GM12878 (cell line): ENCODE data around the gene CAPSL. TPM values are rescaled to one million over a fixed set of nuclear protein-coding genes. Genes with fewer than 3 reads are reported as not detected.

ENCODE experiments used
- ATAC-seq: fragments of 200-7000 bp; cut with Tn5 transposase; 3 replicates; pipeline ENCODE4 v1.9.1; 2020; ENCODE audit warnings: mild to moderate bottlenecking, moderate library complexity
- BruUV-seq: library from RNA; stranded (reverse); fragments of 400-500 nt; replicated peaks from 2 replicates; lab custom pipeline; 2021; lab: Mats Ljungman, UMichigan
- CTCF ChIA-PET: fragments of 300-600 bp; sonication (Branson Sonifier 250); formaldehyde crosslinking; extraction: SDS; loops from one replicate; lab custom pipeline; 2021; ENCODE audit warnings: inconsistent platforms; lab: Yijun Ruan, JAX
- POLR2A ChIA-PET: fragments of 350-600 bp; formaldehyde crosslinking; extraction: SDS; loops from one replicate; lab custom pipeline; 2021; ENCODE audit warnings: inconsistent platforms; lab: Charles Lee
- RAD21 ChIA-PET: fragments of 300-600 bp; sonication (Branson Sonifier 250); formaldehyde crosslinking; loops from one replicate; lab custom pipeline; 2023; ENCODE audit warnings: antibody characterized with exemption; ENCODE audit not compliant: unreplicated experiment; lab: Charles Lee
- SMC1A ChIA-PET: fragments of 300-600 bp; sonication (Branson Sonifier 250); formaldehyde crosslinking; loops from one replicate; lab custom pipeline; 2023; ENCODE audit not compliant: unreplicated experiment, uncharacterized antibody; lab: Charles Lee
- DNase-seq: peaks from one replicate; pipeline ENCODE4 v3.0.0-alpha.2; 2011; ENCODE audit warnings: low read depth, low spot score
- FAIRE-seq: peaks from 3 replicates; lab custom pipeline; 2011; peaks lifted over from hg19 to GRCh38; lab: Jason Lieb, UNC
- H2AFZ ChIP-seq: 2 replicates; pipeline ENCODE4 v1.6.0; 2011; ENCODE audit warnings: low read depth, low read length, control low read depth; ENCODE audit not compliant: control insufficient read depth
- H3K27ac ChIP-seq: 2 replicates; pipeline ENCODE4 v1.5.1; 2011; ENCODE audit warnings: control low read depth; ENCODE audit not compliant: control insufficient read depth, insufficient read depth
- H3K27me3 ChIP-seq, 2 experiments: replicated peaks in 1 of 2; 2 replicates each; pipeline versions ENCODE4 v1.6.0 to v1.6.1; 2011; ENCODE audit warnings: low read length in 1 of 2; ENCODE audit not compliant: control insufficient read depth in 2 of 2, insufficient read depth in 2 of 2
- H3K36me3 ChIP-seq, 2 experiments: 2 replicates each; pipeline ENCODE4 v1.5.1; 2011; ENCODE audit warnings: low read length in 1 of 2; ENCODE audit not compliant: control insufficient read depth in 2 of 2, insufficient read depth in 2 of 2
- H3K4me1 ChIP-seq: 2 replicates; pipeline ENCODE4 v1.6.1; 2011; ENCODE audit warnings: mild to moderate bottlenecking, low read length, moderate library complexity, mixed read lengths; ENCODE audit not compliant: control insufficient read depth, insufficient read depth
- H3K4me2 ChIP-seq: 2 replicates; pipeline ENCODE4 v1.6.0; 2011; ENCODE audit warnings: control low read depth; ENCODE audit not compliant: control insufficient read depth, insufficient read depth
- H3K4me3 ChIP-seq: fragments of 200-600 bp; sonication (generic); 2 replicates; pipeline ENCODE4 v1.5.1; 2016
- H3K79me2 ChIP-seq: 2 replicates; pipeline ENCODE4 v1.6.0; 2011; ENCODE audit warnings: low read length; ENCODE audit not compliant: control insufficient read depth, insufficient read depth
- H3K9ac ChIP-seq: 2 replicates; pipeline ENCODE4 v1.8.0; 2011; ENCODE audit warnings: low read length, control low read depth, mixed read lengths; ENCODE audit not compliant: control insufficient read depth, insufficient read depth
- H3K9me3 ChIP-seq: replicated peaks from 3 replicates; pipeline ENCODE4 v1.5.1; 2011; ENCODE audit warnings: mild to moderate bottlenecking, low read length; ENCODE audit not compliant: control insufficient read depth, insufficient read depth
- H4K20me1 ChIP-seq: 2 replicates; pipeline ENCODE4 v1.6.0; 2011; ENCODE audit not compliant: control insufficient read depth, insufficient read depth
- CTCF ChIP-seq, 3 experiments: IDR thresholded peaks in 2 of 3; conservative IDR thresholded peaks in 1 of 3; 2 replicates each; pipeline ENCODE4 v1.5.1; 2011; ENCODE audit warnings: low read depth in 3 of 3, low read length in 3 of 3, mild to moderate bottlenecking in 3 of 3, control low read depth in 2 of 3, moderate library complexity in 2 of 3, inconsistent platforms in 1 of 3, mixed read lengths in 1 of 3; ENCODE audit not compliant: control insufficient read depth in 2 of 3, insufficient read depth in 1 of 3; ENCODE audit errors: extremely low read depth in 1 of 3
- EED ChIP-seq: sonication (generic); IDR thresholded peaks from 2 replicates; pipeline ENCODE4 v1.6.1; 2016; ENCODE audit warnings: antibody characterized with exemption, low read depth
- IKZF1 ChIP-seq: fragments of 450-650 bp; conservative IDR thresholded peaks from 2 replicates; pipeline ENCODE4 v1.6.1; 2017; ENCODE audit warnings: antibody characterized with exemption, mild to moderate bottlenecking
- NFYB ChIP-seq: IDR thresholded peaks from 2 replicates; pipeline ENCODE4 v1.6.1; 2011; ENCODE audit warnings: low read depth, mild to moderate bottlenecking, low read length, improper control_type of control experiment, moderate library complexity; ENCODE audit not compliant: insufficient read depth
- NR2C2 ChIP-seq: IDR thresholded peaks from 2 replicates; pipeline ENCODE4 v1.6.1; 2011; ENCODE audit warnings: borderline replicate concordance, low read depth; ENCODE audit not compliant: control insufficient read depth, insufficient read length
- RAD21 ChIP-seq: IDR thresholded peaks from 2 replicates; pipeline ENCODE4 v1.6.1; 2011; ENCODE audit warnings: mild to moderate bottlenecking, low read depth, low read length, moderate library complexity; ENCODE audit not compliant: insufficient read depth
- SMC3 ChIP-seq: IDR thresholded peaks from 2 replicates; pipeline ENCODE4 v1.6.1; 2011; ENCODE audit warnings: low read length, improper control_type of control experiment, borderline replicate concordance
- SREBF2 ChIP-seq: IDR thresholded peaks from 2 replicates; pipeline ENCODE4 v1.6.1; 2012; ENCODE audit warnings: mild to moderate bottlenecking, low read length
- YBX1 ChIP-seq: fragments of 450-650 bp; IDR thresholded peaks from 2 replicates; pipeline ENCODE4 v1.6.1; 2016; ENCODE audit warnings: antibody characterized with exemption
- ZNF384 ChIP-seq: IDR thresholded peaks from 2 replicates; pipeline ENCODE4 v1.6.1; 2012; ENCODE audit warnings: low read depth, mild to moderate bottlenecking, low read length, improper control_type of control experiment, borderline replicate concordance
- ZNF687 ChIP-seq: fragments of 450-650 bp; IDR thresholded peaks from 2 replicates; pipeline ENCODE4 v1.6.1; 2017; ENCODE audit warnings: mild to moderate bottlenecking, moderate library complexity
- WGBS: methylation state at CpG from one replicate; pipeline ENCODE4 v1.1.6; 2016; ENCODE audit warnings: low lambda C conversion rate; ENCODE audit not compliant: insufficient replicate concordance, insufficient coverage; ENCODE audit errors: missing lambda C conversion rate; 5-methylcytosine and 5-hydroxymethylcytosine counted together
- in situ Hi-C: fragments of 300-500 bp; cut with MboI; formaldehyde crosslinking; loops from 9 replicates; pipeline ENCODE4 v1.14.3; 2018; ENCODE audit warnings: mixed read lengths
- intact Hi-C: fragments of 100-400 bp; cut with micrococcal nuclease; formaldehyde crosslinking; loops from one replicate; pipeline ENCODE4 v1.14.2; 2022; ENCODE audit not compliant: unreplicated experiment
- polyA plus RNA-seq, 11 experiments: library from polyadenylated mRNA; depleted of rRNA in 4 of 11; unstranded in 6 of 11; stranded (reverse) in 5 of 11; fragments of >200 nt; fragmentation: Nextera tagmentation in 4 of 11; fragmentation: Illumina TruSeq in 1 of 11; extraction: Ambion mirVana in 4 of 11; extraction: Trizol in 1 of 11; gene quantifications; 1 replicate in 1 of 11; 2 replicates in 10 of 11; pipeline versions ENCODE4 v1.2.1 to v1.2.3, GENCODE V29; 2011 to 2016; ENCODE audit warnings: inconsistent platforms in 2 of 11, missing spikeins in 2 of 11, low read depth in 1 of 11
- total RNA-seq, 4 experiments: library from RNA; depleted of rRNA in 3 of 4; stranded (reverse); fragments of >200 nt in 3 of 4; fragmentation: Illumina TruSeq in 1 of 4; extraction: Trizol in 1 of 4; gene quantifications; 2 replicates each; pipeline versions ENCODE4 v1.2.1 to v1.2.3, GENCODE V29; 2013 to 2021

Gene CAPSL
- total and polyA plus RNA-seq, 10 of the 15 experiments (the other 5 are each of a cell fraction or from before 2014, with no cell fraction given) = 0.19 to 0.57 (median 0.20) TPM; not detected in 7

- intact Hi-C loops (loop anchor here (10.0 kb wide), 1 partner anchor 487 kb away; no protein-coding TSS in a partner anchor), in situ Hi-C loops (loop anchor here (5.0 kb wide), 3 partner anchors 145 to 830 kb away; no protein-coding TSS in a partner anchor)
- Histone ChIP-seq H4K20me1 (no peaks in the 10 kb centered on the region), H3K27me3 (no peaks in the 10 kb centered on the region; a peak in 1 of 4 replicates), H3K36me3 (no peaks in the 10 kb centered on the region), H3K27ac (no peak overlapping the region), H3K9me3 (peaks cover 4% of the 10 kb centered on the region; the same call in 2 of the 3 replicates), H3K79me2 (no peaks in the 10 kb centered on the region), H3K9ac (no peak overlapping the region), H3K4me3 (no peak overlapping the region), H3K4me1 (peaks cover 4% of the 10 kb centered on the region; the same call in 1 of the 2 replicates), H3K4me2 (no peak overlapping the region), H2AFZ (no peak overlapping the region)
- 2% methylated on average over 5 of the region's 5 CpGs for WGBS
- FAIRE-seq (no peak), ATAC-seq (no peak), DNase-seq (no peak)
- ChIA-PET SMC1A (interaction anchor here (1.0 to 13.1 kb wide), 7 partner anchors 15 to 153 kb away, joined by 3 to 276 read pairs (median 4); no protein-coding TSS in a partner anchor), POLR2A (no interaction called here), RAD21 (interaction anchor here (0.7 to 3.4 kb wide), 6 partner anchors 22 to 1842 kb away, joined by 3 to 24 read pairs (median 4); no protein-coding TSS in a partner anchor), CTCF (interaction anchor here (0.7 to 16.3 kb wide), 13 partner anchors 13 to 645 kb away, joined by 3 to 359 read pairs (median 3); partner anchors contain the start of gene SPEF2)
- TF ChIP-seq ZNF384 = peak; percentile 72; the same call in 1 of the 2 replicates
- no peak for TF ChIP-seq SREBF2
- no peak for TF ChIP-seq NR2C2
- TF ChIP-seq ZNF687 = no peak
- peak in 2 of 3 experiments; percentile 13 to 33; a peak in 3 of 6 replicates for TF ChIP-seq CTCF (IDR thresholded peaks at IDR 0.05 in 2 of 3, conservative IDR thresholded peaks at IDR 0.05 in 1 of 3; ENCODE audit: control insufficient read depth in 2 of 3, extremely low read depth in 1 of 3, insufficient read depth in 1 of 3, low read depth in 3 of 3, low read length in 3 of 3)
- no peak for TF ChIP-seq NFYB
- TF ChIP-seq RAD21 = peak; percentile 44
- no peak for TF ChIP-seq YBX1
- no peak for TF ChIP-seq EED
- TF ChIP-seq SMC3 = 0 out of 2 replicates have a peak, but pooled peaks have one; percentile 6
- TF ChIP-seq IKZF1 = no peak
- BruUV-seq = no TSS peak
These were observed 16.5 kb downstream of the CAPSL start for GRCh38 chr5:35921930-35922329.
